H7 (cell line): ENCODE measurements around the gene PIAS1. TPM values are rescaled to one million over a fixed set of nuclear protein-coding genes. Genes with fewer than 3 reads are reported as not detected.

ENCODE experiments used
- DNase-seq: peaks from one replicate; pipeline ENCODE4 v3.0.0; 2012
- H3K27me3 ChIP-seq: 2 replicates; pipeline ENCODE4 v1.6.0; 2011; ENCODE audit warnings: mild to moderate bottlenecking, low read length; ENCODE audit not compliant: control insufficient read depth, insufficient read depth
- H3K36me3 ChIP-seq: replicated peaks from 2 replicates; pipeline ENCODE4 v1.5.1; 2011; ENCODE audit warnings: low read length; ENCODE audit not compliant: control insufficient read depth, insufficient read depth
- H3K4me3 ChIP-seq: 2 replicates; pipeline ENCODE4 v1.5.1; 2011; ENCODE audit warnings: low read depth, mild to moderate bottlenecking, control low read depth, low read length, moderate library complexity; ENCODE audit not compliant: insufficient read depth
- total RNA-seq: library from RNA; depleted of rRNA; stranded (reverse); fragments of >200 nt; shearing (Covaris generic); gene quantifications from 2 replicates; pipeline ENCODE4 v1.2.3, GENCODE V29; 2014

The PIAS1 gene
- total RNA-seq, 1 experiment from 2014 or later, result 23.7 TPM

DNA sequence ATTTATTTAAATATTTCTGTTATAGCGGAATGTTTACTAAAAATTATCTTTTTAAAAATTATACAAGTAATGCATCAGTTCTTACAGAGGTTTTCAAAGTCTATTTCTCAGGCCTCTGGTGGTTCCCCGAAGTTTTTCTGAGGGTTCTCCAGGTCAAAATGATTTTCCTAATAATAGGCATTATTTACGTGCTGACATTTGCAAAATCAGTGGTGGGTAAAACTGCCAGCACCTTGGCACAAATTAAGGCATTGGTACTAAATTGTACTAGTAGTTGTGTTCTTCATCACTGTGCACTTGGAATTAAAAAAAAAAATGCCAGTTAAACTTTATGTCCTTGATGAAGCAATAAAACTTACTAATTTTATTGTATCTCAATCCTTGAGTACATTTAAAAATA lies 9.5 kb downstream of the PIAS1 start:
- no peak for DNase-seq
- H3K36me3 ChIP-seq, result no peaks in the 10 kb centered on the region
- no peaks in the 10 kb centered on the region for H3K27me3 ChIP-seq
- no peak overlapping the region for H3K4me3 ChIP-seq

DNA sequence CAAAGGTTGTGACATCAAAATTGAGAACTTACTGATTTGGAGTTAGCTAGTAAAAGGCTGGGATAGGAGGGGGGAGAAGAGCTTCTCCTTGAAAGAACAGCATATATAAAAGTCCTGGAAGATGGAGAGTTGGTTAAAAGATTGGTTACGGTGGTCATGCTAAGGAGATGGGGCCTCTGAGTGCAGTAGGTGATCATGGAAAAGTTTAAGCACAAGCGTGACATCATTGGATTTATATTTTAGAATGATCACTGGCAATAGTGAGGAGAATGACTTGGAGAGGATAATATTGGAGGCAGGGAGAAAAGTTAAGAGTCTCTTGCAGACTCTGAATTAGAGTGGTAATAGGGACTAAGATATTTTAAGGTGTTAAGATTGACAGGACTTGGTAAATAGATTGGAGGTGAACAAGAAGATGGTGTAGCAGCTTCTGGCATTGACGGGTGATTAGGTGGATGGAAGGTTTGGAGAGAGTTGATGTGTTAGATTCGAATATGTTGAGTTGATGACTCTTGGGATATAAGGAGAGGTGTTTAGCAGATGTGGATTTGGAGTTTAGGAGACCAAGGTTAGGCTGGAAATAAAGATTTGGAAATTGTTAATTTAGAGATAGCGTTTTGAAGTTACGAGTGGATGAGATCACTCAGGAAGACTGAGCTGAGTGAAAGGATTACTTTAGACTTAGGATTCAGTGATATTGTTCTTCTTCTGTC lies 19.6 kb downstream of the PIAS1 start:
- DNase-seq, result no peak
- H3K4me3 ChIP-seq, result no peak overlapping the region
- H3K27me3 ChIP-seq, result no peaks in the 10 kb centered on the region
- H3K36me3 ChIP-seq, result no peaks in the 10 kb centered on the region

DNA sequence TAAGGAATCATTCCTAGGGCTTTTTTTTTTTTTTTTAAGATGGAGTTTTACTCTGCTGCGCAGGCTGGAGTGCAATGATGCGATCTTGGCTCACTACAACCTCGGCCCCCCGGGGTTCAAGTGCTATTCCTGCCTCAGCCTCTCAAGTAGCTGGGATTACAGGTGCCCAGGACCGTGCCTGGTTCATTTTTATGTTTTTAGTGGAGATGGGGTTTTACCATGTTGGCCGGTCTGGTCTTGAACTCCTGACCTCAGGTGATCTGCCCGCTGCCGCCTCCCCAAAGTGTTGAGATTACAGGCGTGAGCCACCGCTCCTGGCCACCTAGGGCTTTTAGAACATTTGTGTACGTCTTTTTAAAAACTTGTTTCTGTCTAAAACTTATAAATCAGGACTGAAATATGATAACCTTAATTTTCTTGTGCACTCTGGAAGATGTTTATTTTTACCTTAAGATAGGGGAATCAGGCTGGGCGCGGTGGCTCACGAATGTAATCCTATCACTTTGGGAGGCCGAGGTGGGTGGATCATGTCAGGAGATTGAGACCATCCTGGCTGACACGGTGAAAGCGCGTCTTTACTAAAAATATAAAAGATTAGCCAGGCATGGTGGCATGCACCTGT lies 21.8 kb downstream of the PIAS1 start:
- no peak for DNase-seq
- Histone ChIP-seq H3K27me3 (no peaks in the 10 kb centered on the region), H3K4me3 (no peak overlapping the region), H3K36me3 (no peaks in the 10 kb centered on the region)

GRCh38 chr15:68078365-68078764 lies 24.2 kb downstream of the PIAS1 start:
- DNase-seq, result no peak
- Histone ChIP-seq H3K27me3 (no peaks in the 10 kb centered on the region), H3K36me3 (no peaks in the 10 kb centered on the region), H3K4me3 (no peak overlapping the region)

GRCh38 chr15:68080334-68080733 lies 26.2 kb downstream of the PIAS1 start:
- H3K36me3 ChIP-seq, result no peaks in the 10 kb centered on the region
- no peaks in the 10 kb centered on the region for H3K27me3 ChIP-seq
- no peak overlapping the region for H3K4me3 ChIP-seq
- DNase-seq, result no peak

GRCh38 chr15:68080783-68081182 lies 26.7 kb downstream of the PIAS1 start:
- H3K4me3 ChIP-seq, result no peak overlapping the region
- no peak for DNase-seq
- no peaks in the 10 kb centered on the region for H3K27me3 ChIP-seq
- no peaks in the 10 kb centered on the region for H3K36me3 ChIP-seq

DNA sequence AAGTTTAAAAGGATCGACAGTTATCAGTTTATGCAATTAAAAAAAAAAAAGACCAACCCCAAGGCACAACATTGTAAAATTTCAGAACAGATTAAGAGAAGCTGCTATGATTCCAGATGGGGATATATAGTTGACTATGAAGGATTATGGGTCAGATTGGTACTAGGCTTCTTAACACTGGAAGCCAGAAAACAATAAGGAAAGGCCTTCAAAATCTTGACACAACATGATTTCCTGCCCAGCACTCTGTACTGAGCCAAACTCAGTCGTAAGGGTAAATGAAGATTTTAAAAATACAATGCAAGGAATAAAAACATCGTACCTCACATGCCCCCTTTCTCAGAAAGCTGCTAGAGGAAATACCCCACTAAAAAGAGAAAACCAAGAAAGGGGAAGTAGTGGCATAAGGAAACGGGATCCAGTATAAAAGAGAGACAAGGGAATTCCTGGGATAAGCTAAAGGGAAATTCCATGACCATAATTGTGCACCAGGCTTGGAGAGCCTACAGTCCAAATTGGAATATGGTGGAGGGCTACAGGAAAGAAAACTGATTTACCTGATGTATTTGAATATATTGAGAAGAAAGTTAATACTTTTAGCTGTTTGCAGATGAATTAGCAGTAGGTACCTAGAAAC lies 27.9 kb downstream of the PIAS1 start:
- DNase-seq, result no peak
- H3K4me3 ChIP-seq, result no peak overlapping the region
- H3K27me3 ChIP-seq, result no peaks in the 10 kb centered on the region
- H3K36me3 ChIP-seq, result no peaks in the 10 kb centered on the region; the same call in 1 of the 2 replicates

DNA sequence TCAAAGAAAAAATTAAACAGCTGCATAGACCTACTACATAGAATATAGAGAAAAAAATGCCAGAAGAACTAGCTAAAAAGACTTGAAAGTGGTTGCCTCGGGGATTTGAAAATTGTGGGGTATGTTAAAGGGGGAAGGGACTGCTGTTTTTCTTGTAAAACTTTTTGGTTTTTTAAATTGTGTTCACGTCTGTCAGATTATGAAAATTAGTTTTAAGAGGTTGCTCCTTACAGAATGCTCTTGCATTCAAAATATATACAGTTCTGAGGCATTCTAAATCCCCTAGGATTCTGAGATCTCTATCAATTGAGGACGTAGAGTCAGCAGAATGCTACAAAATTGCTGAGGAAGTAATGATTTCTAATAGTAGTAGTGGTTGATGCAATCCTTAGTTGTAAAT lies 28.6 kb downstream of the PIAS1 start:
- H3K36me3 ChIP-seq, result no peaks in the 10 kb centered on the region; the same call in 1 of the 2 replicates
- no peak for DNase-seq
- H3K4me3 ChIP-seq, result no peak overlapping the region
- H3K27me3 ChIP-seq, result no peaks in the 10 kb centered on the region

- DNase-seq, result no peak
- Histone ChIP-seq H3K4me3 (no peak overlapping the region), H3K36me3 (no peaks in the 10 kb centered on the region; the same call in 1 of the 2 replicates), H3K27me3 (no peaks in the 10 kb centered on the region)
Observed at GRCh38 chr15:68083463-68083862, 29.3 kb downstream of the PIAS1 start.

GRCh38 chr15:68085052-68085451 lies 30.9 kb downstream of the PIAS1 start:
- DNase-seq, result no peak
- H3K36me3 ChIP-seq, result no peaks in the 10 kb centered on the region; the same call in 1 of the 2 replicates
- H3K4me3 ChIP-seq, result no peak overlapping the region
- no peaks in the 10 kb centered on the region for H3K27me3 ChIP-seq

DNA sequence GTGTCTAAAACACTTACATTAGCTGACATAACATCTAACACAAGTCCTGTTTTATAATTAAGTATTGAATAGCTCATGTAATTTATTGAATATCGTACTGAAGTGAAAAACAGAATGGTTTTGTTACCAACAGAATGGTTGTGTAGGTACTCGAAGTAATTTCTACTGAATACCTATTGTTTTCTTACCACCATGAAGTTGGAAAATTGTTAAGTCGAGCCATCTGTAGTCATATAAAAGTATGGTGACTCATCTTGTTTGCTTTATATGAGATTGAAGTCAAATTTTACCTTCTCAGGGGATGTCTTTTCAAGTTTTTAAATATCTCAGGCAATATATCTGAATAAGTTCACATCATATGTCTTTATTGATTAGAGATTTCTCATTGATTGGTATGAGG lies 37.6 kb downstream of the PIAS1 start:
- Histone ChIP-seq H3K4me3 (no peak overlapping the region), H3K36me3 (no peaks in the 10 kb centered on the region; the same call in 1 of the 2 replicates), H3K27me3 (no peaks in the 10 kb centered on the region)
- DNase-seq, result no peak

DNA sequence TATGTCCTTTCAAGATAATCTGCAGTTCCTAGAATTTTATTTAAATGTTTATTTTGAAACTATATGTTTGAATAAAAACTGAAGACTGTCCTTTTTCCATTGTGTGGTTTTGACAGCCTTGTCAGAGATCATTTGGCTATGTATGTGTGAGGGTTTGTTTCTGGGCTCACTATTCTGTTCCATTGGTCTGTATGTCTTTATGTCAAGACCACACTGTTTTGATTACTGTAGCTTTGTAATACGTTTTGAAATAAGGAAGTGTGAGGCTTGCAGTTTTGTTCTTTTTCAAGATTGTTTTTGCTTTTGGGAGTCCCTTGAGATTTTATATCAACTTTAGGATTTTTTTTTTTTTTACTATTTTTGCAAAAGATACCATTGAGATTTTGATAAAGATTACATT lies 42.0 kb downstream of the PIAS1 start:
- H3K36me3 ChIP-seq, result no peaks in the 10 kb centered on the region; the same call in 1 of the 2 replicates
- no peak for DNase-seq
- H3K4me3 ChIP-seq, result no peak overlapping the region
- H3K27me3 ChIP-seq, result no peaks in the 10 kb centered on the region

- DNase-seq, result no peak
- Histone ChIP-seq H3K36me3 (no peaks in the 10 kb centered on the region), H3K27me3 (no peaks in the 10 kb centered on the region), H3K4me3 (no peak overlapping the region)
Observed at GRCh38 chr15:68097029-68097428, 42.9 kb downstream of the PIAS1 start.

DNA sequence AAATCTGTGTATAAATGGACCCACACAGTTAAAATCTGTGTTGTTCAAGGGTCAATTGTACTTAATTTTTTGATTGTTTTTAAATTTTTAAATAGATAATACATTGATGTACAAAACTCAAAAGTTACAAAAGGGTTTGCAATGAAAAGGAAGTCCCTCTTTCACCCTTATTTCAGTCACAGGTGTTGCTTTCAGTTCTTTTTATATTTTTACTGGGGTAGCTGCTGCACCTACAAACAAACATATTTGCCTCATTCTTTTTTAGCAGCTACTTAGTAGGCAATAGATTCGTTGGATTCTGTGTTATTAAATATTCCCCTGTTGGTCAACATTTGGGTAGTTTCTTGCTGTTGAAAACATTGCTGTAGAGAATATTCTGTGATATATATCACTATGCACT lies 44.4 kb downstream of the PIAS1 start:
- no peaks in the 10 kb centered on the region for H3K27me3 ChIP-seq
- H3K4me3 ChIP-seq, result no peak overlapping the region
- H3K36me3 ChIP-seq, result no peaks in the 10 kb centered on the region
- DNase-seq, result no peak

DNA sequence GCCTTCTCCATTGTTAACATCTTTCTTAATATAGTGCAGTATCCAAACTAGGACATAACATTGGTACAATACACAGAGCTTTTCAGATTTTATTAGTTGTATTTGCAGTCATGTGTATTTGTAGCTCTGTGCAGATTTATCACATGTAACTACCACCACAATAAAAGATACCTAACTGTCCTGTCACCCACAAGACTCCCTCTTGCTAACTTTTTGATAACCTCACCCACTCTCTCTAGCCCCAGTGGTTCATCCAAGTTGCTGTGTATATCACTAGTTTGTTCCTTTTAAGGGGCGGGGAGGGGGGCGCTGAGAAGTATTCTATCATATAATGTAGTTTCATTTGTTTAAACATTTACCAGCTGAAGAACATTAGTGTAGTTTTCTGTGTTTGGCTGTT lies 46.1 kb downstream of the PIAS1 start:
- Histone ChIP-seq H3K4me3 (no peak overlapping the region), H3K27me3 (no peaks in the 10 kb centered on the region), H3K36me3 (no peaks in the 10 kb centered on the region)
- DNase-seq, result no peak
